SKM-1 (cell line): Measurements from ENCODE around the gene ETV3.

Source experiments
- DNase-seq: peaks from one replicate; lab custom pipeline; 2025; ENCODE audit not compliant: unreplicated experiment; lab: John Stamatoyannopoulos, UW

Gene ETV3

GRCh38 chr1:157162345-157162744 is 24.1 kb upstream of the ETV3 start:
- no peak for DNase-seq

GRCh38 chr1:157161901-157162300 is 23.7 kb upstream of the ETV3 start:
- no peak for DNase-seq

- DNase-seq: no peak
Observed at GRCh38 chr1:157158967-157159366, 20.8 kb upstream of the ETV3 start.

- DNase-seq: no peak
Observed at GRCh38 chr1:157157501-157158190, 19.5 kb upstream of the ETV3 start.

- DNase-seq: peak; percentile 79
Observed at GRCh38 chr1:157156058-157156541, 17.9 kb upstream of the ETV3 start.

- DNase-seq: no peak
Observed at GRCh38 chr1:157155658-157156057, 17.5 kb upstream of the ETV3 start.

GRCh38 chr1:157154940-157155514 is 16.8 kb upstream of the ETV3 start:
- DNase-seq: no peak

GRCh38 chr1:157154291-157154690 is 16.1 kb upstream of the ETV3 start:
- DNase-seq: no peak

- no peak for DNase-seq
Observed at GRCh38 chr1:157153746-157154145, 15.6 kb upstream of the ETV3 start.

- DNase-seq: no peak
Observed at GRCh38 chr1:157152510-157152909, 14.3 kb upstream of the ETV3 start.

- DNase-seq: no peak
Observed at GRCh38 chr1:157151506-157151905, 13.3 kb upstream of the ETV3 start.

- no peak for DNase-seq
Observed at GRCh38 chr1:157151073-157151472, 12.9 kb upstream of the ETV3 start.

GRCh38 chr1:157150631-157151030 is 12.4 kb upstream of the ETV3 start:
- DNase-seq: no peak

GRCh38 chr1:157147906-157148700 is 9.9 kb upstream of the ETV3 start:
- no peak for DNase-seq

- DNase-seq: no peak
Observed at GRCh38 chr1:157147037-157147436, 8.8 kb upstream of the ETV3 start.

- DNase-seq: no peak
Observed at GRCh38 chr1:157146244-157146643, 8.0 kb upstream of the ETV3 start.

- DNase-seq: no peak
Observed at GRCh38 chr1:157145076-157145475, 6.9 kb upstream of the ETV3 start.

GRCh38 chr1:157144509-157144908 is 6.3 kb upstream of the ETV3 start:
- no peak for DNase-seq

- no peak for DNase-seq
Observed at GRCh38 chr1:157142765-157143423, 4.7 kb upstream of the ETV3 start.

- no peak for DNase-seq
Observed at GRCh38 chr1:157142201-157142600, 4.0 kb upstream of the ETV3 start.

- no peak for DNase-seq
Observed at GRCh38 chr1:157141212-157141855, 3.1 kb upstream of the ETV3 start.
